ENCODE results near the gene MCF2L.

The MCF2L gene

GRCh38 chr13:113033054-113033850 lies 64.2 kb downstream of the MCF2L start:
- DNase-seq (ENCODE audit: low read depth), result no peak

GRCh38 chr13:113034451-113035212 lies 65.6 kb downstream of the MCF2L start:
- no peak for DNase-seq (ENCODE audit: low read depth)

GRCh38 chr13:113035213-113035800 lies 66.3 kb downstream of the MCF2L start:
- no peak for DNase-seq (ENCODE audit: low read depth)

GRCh38 chr13:113036401-113036800 lies 67.4 kb downstream of the MCF2L start:
- DNase-seq (ENCODE audit: low read depth), result no peak

GRCh38 chr13:113040031-113040430 lies 71.0 kb downstream of the MCF2L start:
- DNase-seq (ENCODE audit: low read depth), result no peak

- no peak for DNase-seq (ENCODE audit: low read depth)
Observed at GRCh38 chr13:113040597-113041292, 71.7 kb downstream of the MCF2L start.

GRCh38 chr13:113041293-113041690 lies 72.3 kb downstream of the MCF2L start:
- DNase-seq (ENCODE audit: low read depth), result no peak

- no peak for DNase-seq (ENCODE audit: low read depth)
Observed at GRCh38 chr13:113041896-113042295, 72.9 kb downstream of the MCF2L start.

- DNase-seq (ENCODE audit: low read depth), result no peak
Observed at GRCh38 chr13:113042456-113042855, 73.4 kb downstream of the MCF2L start.

GRCh38 chr13:113043001-113043630 lies 74.1 kb downstream of the MCF2L start:
- DNase-seq (ENCODE audit: low read depth), result no peak

- DNase-seq (ENCODE audit: low read depth), result no peak
Observed at GRCh38 chr13:113043931-113044330, 74.9 kb downstream of the MCF2L start.

GRCh38 chr13:113044391-113045114 lies 75.5 kb downstream of the MCF2L start:
- no peak for DNase-seq (ENCODE audit: low read depth)

GRCh38 chr13:113045251-113046127 lies 76.5 kb downstream of the MCF2L start:
- DNase-seq (ENCODE audit: low read depth), result no peak

GRCh38 chr13:113046128-113046882 lies 77.3 kb downstream of the MCF2L start:
- DNase-seq (ENCODE audit: low read depth), result no peak

GRCh38 chr13:113046883-113047244 lies 77.8 kb downstream of the MCF2L start:
- DNase-seq (ENCODE audit: low read depth), result no peak

- no peak for DNase-seq (ENCODE audit: low read depth)
Observed at GRCh38 chr13:113047587-113047986, 78.6 kb downstream of the MCF2L start.

GRCh38 chr13:113048766-113049165 lies 79.8 kb downstream of the MCF2L start:
- no peak for DNase-seq (ENCODE audit: low read depth)

GRCh38 chr13:113049521-113049941 lies 80.5 kb downstream of the MCF2L start:
- no peak for DNase-seq (ENCODE audit: low read depth)

GRCh38 chr13:113049981-113050380 lies 81.0 kb downstream of the MCF2L start:
- DNase-seq (ENCODE audit: low read depth), result no peak
